Measurements from ENCODE around the gene CCDC175. TPM values are rescaled to one million over a fixed set of nuclear protein-coding genes. Genes with fewer than 3 reads are reported as not detected.

Gene CCDC175
- total and polyA plus RNA-seq, 10 of the 15 experiments (the other 5 are each of a cell fraction or from before 2014, with no cell fraction given), result not detected

GRCh38 chr14:59565087-59565486, 11.5 kb downstream of the CCDC175 start (continued):
- TF ChIP-seq USF1 (IDR thresholded peaks at IDR 0.05; ENCODE audit: borderline replicate concordance, extremely low read length, insufficient read depth, low read depth, low read length) (no peak), ZBTB33 (IDR thresholded peaks at IDR 0.05) (no peak), ZBTB11 (CRISPR knock-in tag; IDR thresholded peaks at IDR 0.05) (no peak), HDAC2 (IDR thresholded peaks at IDR 0.05) (no peak), YBX1 (IDR thresholded peaks at IDR 0.05) (no peak), REST (IDR thresholded peaks at IDR 0.05; ENCODE audit: low read depth, low read length) (no peak)

Data from GM12878 (cell line).